ENCODE measurements around the gene B4GALT6. TPM values are rescaled to one million over a fixed set of nuclear protein-coding genes. Genes with fewer than 3 reads are reported as not detected.

The B4GALT6 gene
- total and polyA plus RNA-seq, 2 of the 8 experiments (the other 6 are each of a cell fraction or from before 2014, with no cell fraction given) = 6.3 to 41.5 TPM

DNA sequence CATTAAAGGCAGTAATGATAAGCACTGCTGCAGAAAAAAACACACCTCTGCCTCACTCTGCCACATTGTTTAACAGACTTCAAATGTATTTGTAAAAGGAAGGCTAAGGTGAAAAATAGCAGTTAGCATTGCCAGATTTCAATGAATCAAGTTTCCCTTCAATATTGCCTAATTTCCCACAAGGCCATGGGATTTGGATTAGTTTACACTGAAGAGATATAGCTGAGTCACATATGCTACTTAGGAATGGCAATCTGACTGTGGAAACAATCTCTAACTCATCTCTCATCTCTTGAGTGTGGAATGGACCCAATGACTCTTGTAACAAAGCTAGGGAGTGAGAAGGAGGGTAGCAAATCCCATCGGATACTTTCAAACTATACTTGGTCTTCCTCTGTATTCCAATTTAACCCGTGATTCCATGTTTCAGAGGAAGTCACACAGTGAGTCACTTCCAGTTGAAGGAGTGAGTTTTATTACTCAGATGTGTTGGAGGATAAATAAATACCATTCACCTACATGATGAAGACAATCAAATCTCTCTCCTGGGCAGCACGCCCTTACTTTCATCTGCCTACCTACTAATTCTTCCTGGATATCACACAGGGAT is 5.1 kb downstream of the B4GALT6 start (continued):
- TF ChIP-seq POU5F1 (IDR thresholded peaks at IDR 0.05; ENCODE audit: low read depth, low read length) = no peak

All from H1 (cell line).